MM.1S (cell line): Measurements from ENCODE around the gene PAN3.

Source experiments
- DNase-seq: peaks from one replicate; pipeline ENCODE4 v3.0.0-alpha.2; 2015
- H2AFZ ChIP-seq: fragments of 300-600 bp; sonication (generic); 2 replicates; pipeline ENCODE4 v1.6.0; 2016; ENCODE audit warnings: antibody characterized with exemption, low read length
- H3F3A ChIP-seq: fragments of 300-600 bp; sonication (generic); 2 replicates; pipeline ENCODE4 v1.6.1; 2016; ENCODE audit warnings: mild to moderate bottlenecking, antibody characterized with exemption, low read length, moderate library complexity, mixed read lengths; ENCODE audit not compliant: insufficient read depth
- H3K27ac ChIP-seq: fragments of 300-600 bp; sonication (generic); 2 replicates; pipeline ENCODE4 v1.5.1; 2016; ENCODE audit warnings: mild to moderate bottlenecking, low read length
- H3K27me3 ChIP-seq: fragments of 300-600 bp; sonication (generic); replicated peaks from 2 replicates; pipeline ENCODE4 v1.6.0; 2016; ENCODE audit warnings: low read length; ENCODE audit not compliant: insufficient read depth
- H3K36me3 ChIP-seq: fragments of 300-600 bp; sonication (generic); replicated peaks from 2 replicates; pipeline ENCODE4 v1.6.1; 2016; ENCODE audit warnings: mild to moderate bottlenecking, low read length, mixed read lengths; ENCODE audit not compliant: insufficient read depth
- H3K4me1 ChIP-seq: fragments of 300-600 bp; sonication (generic); 2 replicates; pipeline ENCODE4 v1.6.1; 2016; ENCODE audit warnings: low read length, mixed read lengths
- H3K4me2 ChIP-seq: fragments of 300-600 bp; sonication (generic); 2 replicates; pipeline ENCODE4 v1.6.0; 2016; ENCODE audit warnings: low read depth, low read length
- H3K4me3 ChIP-seq: fragments of 300-600 bp; sonication (generic); 2 replicates; pipeline ENCODE4 v1.5.1; 2016; ENCODE audit warnings: low read length, mixed read lengths
- H3K79me2 ChIP-seq: fragments of 300-600 bp; sonication (generic); 2 replicates; pipeline ENCODE4 v1.6.1; 2016; ENCODE audit warnings: mixed run types, low read length, mixed read lengths
- H3K9ac ChIP-seq: fragments of 300-600 bp; sonication (generic); 2 replicates; pipeline ENCODE4 v1.6.1; 2016; ENCODE audit warnings: low read length, mixed read lengths
- H3K9me2 ChIP-seq: fragments of 300-600 bp; sonication (generic); replicated peaks from 2 replicates; pipeline ENCODE4 v1.6.1; 2016; ENCODE audit warnings: mild to moderate bottlenecking, low read length, mixed read lengths; ENCODE audit not compliant: insufficient read depth
- H3K9me3 ChIP-seq: fragments of 300-600 bp; sonication (generic); replicated peaks from 2 replicates; pipeline ENCODE4 v1.6.1; 2016; ENCODE audit warnings: mild to moderate bottlenecking, low read length, mixed read lengths; ENCODE audit not compliant: insufficient read depth
- H4K20me1 ChIP-seq: fragments of 300-600 bp; sonication (generic); 2 replicates; pipeline ENCODE4 v1.6.1; 2016; ENCODE audit warnings: mild to moderate bottlenecking, low read length, moderate library complexity, mixed read lengths; ENCODE audit not compliant: insufficient read depth
- EZH2 ChIP-seq: fragments of 300-600 bp; sonication (generic); optimal IDR thresholded peaks from 2 replicates; pipeline ENCODE3; 2017; ENCODE audit warnings: low read depth, mild to moderate bottlenecking, antibody characterized with exemption, low read length, mixed read lengths
- EZH2phosphoT487 ChIP-seq: fragments of 300-600 bp; sonication (generic); IDR thresholded peaks from 2 replicates; pipeline ENCODE4 v1.6.1; 2018; ENCODE audit warnings: antibody characterized with exemption, low read length
- TF ChIP-seq, protein P1 (sequence below): fragments of 300-600 bp; sonication (generic); IDR thresholded peaks from 2 replicates; pipeline ENCODE4 v1.5.1; 2016; ENCODE audit warnings: antibody characterized with exemption, low read length, mixed read lengths

The PAN3 gene

DNA sequence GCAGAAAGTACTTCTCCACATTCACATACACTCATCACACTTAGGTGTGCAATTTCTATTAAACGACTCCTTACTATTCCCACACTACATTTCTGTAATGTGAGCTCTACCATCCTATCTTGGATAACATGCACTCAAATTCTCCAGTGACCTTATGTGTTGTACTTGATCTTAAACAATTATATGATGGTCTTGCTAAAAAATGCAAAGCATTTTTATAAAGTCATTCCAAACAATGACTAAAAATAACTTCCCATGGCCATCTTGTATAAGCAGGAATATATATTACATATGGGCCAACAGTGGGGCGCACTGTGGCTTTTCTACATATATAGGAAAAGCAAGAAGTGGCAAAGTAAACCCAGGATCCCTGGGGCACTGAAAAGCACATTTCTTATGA, 201.1 kb downstream of the PAN3 start:
- Histone ChIP-seq H3K27ac (no peak overlapping the region), H3K9ac (no peak overlapping the region), H3K4me1 (no peaks in the 10 kb centered on the region), H3K79me2 (no peaks in the 10 kb centered on the region), H2AFZ (no peak overlapping the region), H4K20me1 (no peaks in the 10 kb centered on the region), H3K36me3 (no peaks in the 10 kb centered on the region), H3K4me2 (no peak overlapping the region), H3K27me3 (no peaks in the 10 kb centered on the region), H3K9me2 (no peaks in the 10 kb centered on the region), H3F3A (no peaks in the 10 kb centered on the region), H3K4me3 (no peak overlapping the region), H3K9me3 (no peaks in the 10 kb centered on the region)
- DNase-seq = no peak
- TF ChIP-seq EZH2phosphoT487 (no peak), EZH2 (no peak)
- TF ChIP-seq, protein P1, sequence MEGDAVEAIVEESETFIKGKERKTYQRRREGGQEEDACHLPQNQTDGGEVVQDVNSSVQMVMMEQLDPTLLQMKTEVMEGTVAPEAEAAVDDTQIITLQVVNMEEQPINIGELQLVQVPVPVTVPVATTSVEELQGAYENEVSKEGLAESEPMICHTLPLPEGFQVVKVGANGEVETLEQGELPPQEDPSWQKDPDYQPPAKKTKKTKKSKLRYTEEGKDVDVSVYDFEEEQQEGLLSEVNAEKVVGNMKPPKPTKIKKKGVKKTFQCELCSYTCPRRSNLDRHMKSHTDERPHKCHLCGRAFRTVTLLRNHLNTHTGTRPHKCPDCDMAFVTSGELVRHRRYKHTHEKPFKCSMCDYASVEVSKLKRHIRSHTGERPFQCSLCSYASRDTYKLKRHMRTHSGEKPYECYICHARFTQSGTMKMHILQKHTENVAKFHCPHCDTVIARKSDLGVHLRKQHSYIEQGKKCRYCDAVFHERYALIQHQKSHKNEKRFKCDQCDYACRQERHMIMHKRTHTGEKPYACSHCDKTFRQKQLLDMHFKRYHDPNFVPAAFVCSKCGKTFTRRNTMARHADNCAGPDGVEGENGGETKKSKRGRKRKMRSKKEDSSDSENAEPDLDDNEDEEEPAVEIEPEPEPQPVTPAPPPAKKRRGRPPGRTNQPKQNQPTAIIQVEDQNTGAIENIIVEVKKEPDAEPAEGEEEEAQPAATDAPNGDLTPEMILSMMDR = no peak

DNA sequence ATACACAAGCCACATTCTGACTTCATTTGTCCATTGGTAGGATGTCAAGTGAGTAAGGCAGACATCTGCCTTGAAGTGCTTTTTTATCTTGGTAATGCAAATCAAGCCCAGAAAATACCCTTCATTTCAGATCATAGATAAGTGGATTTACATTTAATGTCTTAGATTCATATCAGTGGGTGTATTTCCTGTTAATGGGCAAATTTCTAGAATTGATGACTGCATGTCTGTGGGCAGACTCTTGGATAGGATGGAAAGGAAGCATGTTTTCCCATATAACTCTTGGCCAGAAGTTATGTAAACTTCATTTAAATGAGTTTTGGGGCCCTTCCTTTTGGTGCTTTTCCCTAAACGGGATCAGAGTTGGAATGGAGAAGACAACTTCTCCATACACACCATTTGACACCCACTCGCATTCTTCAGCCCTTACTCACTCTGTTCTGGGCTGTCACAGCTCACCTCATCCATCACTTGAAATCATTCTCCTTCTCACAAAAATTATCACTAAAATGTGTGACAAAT, 202.0 kb downstream of the PAN3 start:
- H4K20me1 ChIP-seq = no peaks in the 10 kb centered on the region
- no peak overlapping the region for H3K9ac ChIP-seq
- H3K27ac ChIP-seq = no peak overlapping the region
- no peak overlapping the region for H3K4me2 ChIP-seq
- H2AFZ ChIP-seq = no peak overlapping the region
- H3K4me1 ChIP-seq = no peaks in the 10 kb centered on the region
- no peaks in the 10 kb centered on the region for H3K9me3 ChIP-seq
- no peaks in the 10 kb centered on the region for H3K36me3 ChIP-seq
- TF ChIP-seq EZH2phosphoT487 (no peak), EZH2 (no peak)
- TF ChIP-seq, protein P1 = no peak
- no peaks in the 10 kb centered on the region for H3K27me3 ChIP-seq
- H3K79me2 ChIP-seq = no peaks in the 10 kb centered on the region
- H3F3A ChIP-seq = no peaks in the 10 kb centered on the region
- H3K4me3 ChIP-seq = no peak overlapping the region
- DNase-seq = no peak
- no peaks in the 10 kb centered on the region for H3K9me2 ChIP-seq

DNA sequence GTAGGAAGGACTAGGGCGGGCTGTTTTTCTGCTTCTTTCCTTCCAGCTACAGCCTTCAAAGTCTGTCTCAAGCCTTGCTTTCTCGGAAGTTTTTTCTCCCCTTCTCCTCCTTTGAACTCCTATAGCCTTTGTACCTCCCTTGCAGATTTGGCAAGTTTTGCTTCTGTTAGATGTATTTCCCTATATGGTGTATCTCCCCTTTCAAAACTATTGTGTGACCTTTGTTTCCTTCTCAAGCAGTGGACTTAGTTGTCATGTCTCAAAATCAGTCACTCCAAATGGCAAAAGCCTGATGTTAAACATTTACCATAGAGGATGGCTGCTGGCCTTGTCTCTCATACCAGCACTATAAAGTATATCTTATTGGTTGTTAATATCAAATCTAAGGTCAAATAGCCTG, 203.9 kb downstream of the PAN3 start:
- Histone ChIP-seq H4K20me1 (no peaks in the 10 kb centered on the region), H2AFZ (no peak overlapping the region), H3K9ac (no peak overlapping the region), H3K79me2 (no peaks in the 10 kb centered on the region), H3K9me2 (no peaks in the 10 kb centered on the region), H3K4me1 (no peaks in the 10 kb centered on the region), H3K9me3 (no peaks in the 10 kb centered on the region), H3K36me3 (no peaks in the 10 kb centered on the region), H3K27me3 (no peaks in the 10 kb centered on the region), H3K4me2 (no peak overlapping the region), H3K4me3 (no peak overlapping the region), H3F3A (no peaks in the 10 kb centered on the region), H3K27ac (no peak overlapping the region)
- no peak for DNase-seq
- TF ChIP-seq EZH2 (no peak), EZH2phosphoT487 (no peak)
- TF ChIP-seq, protein P1 = no peak
